GM21360 (cell line): Measurements from ENCODE around the gene TRIM46.
"Not testable (repeated sequence)": the region's sequence is repeated elsewhere in the genome, so short reads cannot be mapped to it uniquely, and the experiment has no call there.

Source experiments
- ATAC-seq: cut with Tn5 transposase; IDR thresholded peaks from one replicate; pipeline ENCODE4 v1.9.1; 2021; ENCODE audit warnings: mild to moderate bottlenecking, moderate library complexity; ENCODE audit not compliant: unreplicated experiment

The TRIM46 gene

GRCh38 chr1:155136748-155137147 is 36.9 kb upstream of the TRIM46 start:
- ATAC-seq, result no peak

GRCh38 chr1:155137154-155137949 is 36.3 kb upstream of the TRIM46 start:
- ATAC-seq, result no peak

GRCh38 chr1:155139895-155140629 is 33.6 kb upstream of the TRIM46 start, which contains the start of gene DPM3:
Gene DPM3 (minus strand): TSS chr1:155140531. CDS start chr1:155140240, 291 bp downstream.
- no peak for ATAC-seq

GRCh38 chr1:155140630-155140953 is 33.1 kb upstream of the TRIM46 start:
- no peak for ATAC-seq

GRCh38 chr1:155141749-155142148 is 31.9 kb upstream of the TRIM46 start:
- ATAC-seq, result no peak

GRCh38 chr1:155145491-155145890 is 28.2 kb upstream of the TRIM46 start:
- no peak for ATAC-seq

- not testable (repeated sequence) for ATAC-seq
Observed at GRCh38 chr1:155155996-155156643, 17.5 kb upstream of the TRIM46 start.

- ATAC-seq, result no peak
Observed at GRCh38 chr1:155158991-155159390, 14.7 kb upstream of the TRIM46 start.

GRCh38 chr1:155160128-155160527 is 13.5 kb upstream of the TRIM46 start:
- no peak for ATAC-seq

- not testable (repeated sequence) for ATAC-seq
Observed at GRCh38 chr1:155162631-155163030, 11.0 kb upstream of the TRIM46 start.

GRCh38 chr1:155163785-155164184 is 9.9 kb upstream of the TRIM46 start:
- not testable (repeated sequence) for ATAC-seq

- ATAC-seq, result not testable (repeated sequence)
Observed at GRCh38 chr1:155164625-155165024, 9.0 kb upstream of the TRIM46 start.

- ATAC-seq, result no peak
Observed at GRCh38 chr1:155166051-155166470, 7.6 kb upstream of the TRIM46 start.

- no peak for ATAC-seq
Observed at GRCh38 chr1:155166471-155167165, 7.0 kb upstream of the TRIM46 start.

GRCh38 chr1:155167166-155168104 is 6.2 kb upstream of the TRIM46 start:
- no peak for ATAC-seq

- not testable (repeated sequence) for ATAC-seq
Observed at GRCh38 chr1:155168105-155168445, 5.6 kb upstream of the TRIM46 start.

- ATAC-seq, result no peak
Observed at GRCh38 chr1:155168456-155169210, 5.0 kb upstream of the TRIM46 start.

GRCh38 chr1:155169541-155169940 is 4.1 kb upstream of the TRIM46 start:
- ATAC-seq, result no peak

GRCh38 chr1:155170101-155170785 is 3.4 kb upstream of the TRIM46 start:
- no peak for ATAC-seq
